Lower leg skin (tissue), 3 donors: ENCODE measurements around the gene RARRES2.

Experiments
- POLR2A ChIP-seq, 2 donors: fragments of 450-650 bp; IDR thresholded peaks; one replicate each; pipeline ENCODE4 v1.6.1; 2016 to 2017; ENCODE audit warnings: antibody characterized with exemption in 2 of 2, mild to moderate bottlenecking in 1 of 2, moderate library complexity in 1 of 2
- TF ChIP-seq, protein P1 (sequence below), 3 donors: fragments of 450-650 bp; IDR thresholded peaks; one replicate each; pipeline ENCODE4 v1.5.1; 2016; ENCODE audit warnings: antibody characterized with exemption in 3 of 3, mild to moderate bottlenecking in 3 of 3, moderate library complexity in 2 of 3

DNA sequence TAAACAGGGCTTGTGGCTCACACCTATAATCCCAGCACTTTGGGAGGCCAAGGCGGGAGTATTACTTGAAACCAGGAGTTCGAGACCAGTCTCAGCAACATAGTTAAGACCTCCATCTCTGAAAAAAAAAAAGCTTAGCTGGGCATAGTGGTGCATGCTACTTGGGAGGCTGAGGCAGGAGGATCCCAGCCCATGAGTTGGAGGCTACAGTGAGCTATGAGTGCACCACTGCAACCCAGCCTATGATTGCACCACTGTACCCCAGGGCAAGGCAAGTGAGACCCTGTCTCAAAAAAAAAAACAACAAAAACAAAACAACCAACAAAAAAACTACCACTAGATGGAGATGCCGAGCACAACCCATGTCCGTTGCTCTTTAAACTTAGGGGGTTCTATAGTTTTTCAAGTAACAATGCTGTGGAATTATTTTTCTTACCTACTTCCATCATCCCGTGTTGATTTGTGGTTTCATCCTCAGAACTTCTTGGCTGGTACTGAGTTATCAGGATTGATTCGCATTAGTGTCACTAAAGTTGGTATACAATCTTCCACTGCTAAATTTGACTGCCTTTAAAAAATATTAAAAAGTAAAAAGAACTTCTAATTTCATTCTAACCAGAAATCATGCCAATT is 15.0 kb upstream of the RARRES2 start:
- TF ChIP-seq, protein P1, sequence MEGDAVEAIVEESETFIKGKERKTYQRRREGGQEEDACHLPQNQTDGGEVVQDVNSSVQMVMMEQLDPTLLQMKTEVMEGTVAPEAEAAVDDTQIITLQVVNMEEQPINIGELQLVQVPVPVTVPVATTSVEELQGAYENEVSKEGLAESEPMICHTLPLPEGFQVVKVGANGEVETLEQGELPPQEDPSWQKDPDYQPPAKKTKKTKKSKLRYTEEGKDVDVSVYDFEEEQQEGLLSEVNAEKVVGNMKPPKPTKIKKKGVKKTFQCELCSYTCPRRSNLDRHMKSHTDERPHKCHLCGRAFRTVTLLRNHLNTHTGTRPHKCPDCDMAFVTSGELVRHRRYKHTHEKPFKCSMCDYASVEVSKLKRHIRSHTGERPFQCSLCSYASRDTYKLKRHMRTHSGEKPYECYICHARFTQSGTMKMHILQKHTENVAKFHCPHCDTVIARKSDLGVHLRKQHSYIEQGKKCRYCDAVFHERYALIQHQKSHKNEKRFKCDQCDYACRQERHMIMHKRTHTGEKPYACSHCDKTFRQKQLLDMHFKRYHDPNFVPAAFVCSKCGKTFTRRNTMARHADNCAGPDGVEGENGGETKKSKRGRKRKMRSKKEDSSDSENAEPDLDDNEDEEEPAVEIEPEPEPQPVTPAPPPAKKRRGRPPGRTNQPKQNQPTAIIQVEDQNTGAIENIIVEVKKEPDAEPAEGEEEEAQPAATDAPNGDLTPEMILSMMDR (IDR thresholded peaks at IDR 0.05) = no peak
- TF ChIP-seq POLR2A (IDR thresholded peaks at IDR 0.05) = no peak
